Loucy (cell line): Measurements from ENCODE around the gene SETBP1.

Experiments used
- H2AFZ ChIP-seq: fragments of 200-600 bp; sonication (generic); 2 replicates; pipeline ENCODE4 v1.6.0; 2016; ENCODE audit warnings: antibody characterized with exemption, mild to moderate bottlenecking, low read length, moderate library complexity
- H3F3A ChIP-seq: fragments of 200-600 bp; 2 replicates; pipeline ENCODE4 v1.6.0; 2016; ENCODE audit warnings: antibody characterized with exemption, low read depth, mild to moderate bottlenecking
- H3K27me3 ChIP-seq: fragments of 200-600 bp; sonication (generic); 2 replicates; pipeline ENCODE4 v1.6.1; 2014; ENCODE audit warnings: low read length, mild to moderate bottlenecking; ENCODE audit not compliant: insufficient read depth, poor library complexity, severe bottlenecking
- H3K36me3 ChIP-seq: fragments of 200-600 bp; sonication (generic); 2 replicates; pipeline ENCODE4 v1.6.1; 2016; ENCODE audit warnings: low read length; ENCODE audit not compliant: insufficient read depth
- H3K4me1 ChIP-seq: fragments of 200-600 bp; sonication (generic); 2 replicates; pipeline ENCODE4 v1.5.1; 2014; ENCODE audit warnings: low read length, mild to moderate bottlenecking; ENCODE audit not compliant: insufficient read depth, poor library complexity, severe bottlenecking
- H3K4me2 ChIP-seq: fragments of 200-600 bp; sonication (generic); 2 replicates; pipeline ENCODE4 v1.6.0; 2014; ENCODE audit warnings: antibody characterized with exemption, low read length, low read depth, mild to moderate bottlenecking; ENCODE audit not compliant: poor library complexity, severe bottlenecking
- H3K4me3 ChIP-seq: fragments of 200-600 bp; sonication (generic); 2 replicates; pipeline ENCODE4 v1.5.1; 2014; ENCODE audit warnings: low read length, mild to moderate bottlenecking, mixed read lengths; ENCODE audit not compliant: poor library complexity, severe bottlenecking
- H3K79me2 ChIP-seq: fragments of 200-600 bp; sonication (generic); 2 replicates; pipeline ENCODE4 v1.6.1; 2014; ENCODE audit warnings: low read length; ENCODE audit not compliant: insufficient read depth
- H3K9ac ChIP-seq: fragments of 200-600 bp; sonication (generic); 2 replicates; pipeline ENCODE4 v1.6.0; 2014; ENCODE audit warnings: mild to moderate bottlenecking, low read depth, low read length, moderate library complexity; ENCODE audit not compliant: poor library complexity, severe bottlenecking
- H3K9me2 ChIP-seq: fragments of 200-600 bp; sonication (generic); replicated peaks from 2 replicates; pipeline ENCODE4 v1.6.1; 2016; ENCODE audit warnings: low read depth, low read length, mixed read lengths
- H3K9me3 ChIP-seq: fragments of 200-600 bp; sonication (generic); 2 replicates; pipeline ENCODE4 v1.6.1; 2014; ENCODE audit warnings: mild to moderate bottlenecking, antibody characterized with exemption, low read length, low read depth; ENCODE audit not compliant: insufficient read depth
- H4K20me1 ChIP-seq: fragments of 200-600 bp; sonication (generic); 2 replicates; pipeline ENCODE4 v1.6.0; 2014; ENCODE audit warnings: antibody characterized with exemption, low read length, mild to moderate bottlenecking; ENCODE audit not compliant: insufficient read depth, poor library complexity, severe bottlenecking
- CTCF ChIP-seq: fragments of 200-600 bp; sonication (generic); conservative IDR thresholded peaks from 2 replicates; pipeline ENCODE4 v1.5.1; 2014; ENCODE audit warnings: mild to moderate bottlenecking, antibody characterized with exemption, low read length
- EZH2phosphoT487 ChIP-seq: fragments of 200-600 bp; IDR thresholded peaks from 2 replicates; pipeline ENCODE4 v1.6.1; 2018; ENCODE audit warnings: antibody characterized with exemption, mild to moderate bottlenecking, moderate library complexity, borderline replicate concordance

Gene SETBP1

DNA sequence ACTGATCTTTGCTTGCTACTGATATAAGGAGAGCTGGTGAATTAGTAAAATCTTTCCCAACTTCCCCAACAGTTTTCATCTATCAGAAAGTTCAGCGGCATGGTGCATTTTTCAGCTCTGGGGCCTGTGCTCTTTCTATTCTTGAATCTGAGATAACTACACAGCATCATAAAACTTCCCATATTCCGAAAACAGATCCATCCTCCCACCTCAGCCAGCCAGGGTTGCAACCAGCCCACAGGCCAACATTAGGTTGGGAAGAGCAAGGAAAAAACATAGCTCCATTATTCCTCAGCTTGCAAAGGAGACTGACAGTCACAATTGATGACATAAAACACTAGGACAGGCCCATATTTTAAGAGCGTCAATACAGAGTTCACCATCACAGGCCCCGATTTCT, 297.2 kb downstream of the SETBP1 start:
- Histone ChIP-seq H3K9me2 (no peaks in the 10 kb centered on the region), H3K9me3 (no peaks in the 10 kb centered on the region), H2AFZ (no peak overlapping the region), H4K20me1 (no peaks in the 10 kb centered on the region), H3K36me3 (no peaks in the 10 kb centered on the region), H3K4me3 (no peak overlapping the region), H3K79me2 (peaks cover 7% of the 10 kb centered on the region; the same call in 1 of the 2 replicates), H3K4me1 (peaks cover 14% of the 10 kb centered on the region), H3F3A (no peaks in the 10 kb centered on the region), H3K27me3 (no peaks in the 10 kb centered on the region), H3K9ac (no peak overlapping the region), H3K4me2 (no peak overlapping the region)
- TF ChIP-seq CTCF, result no peak
- TF ChIP-seq EZH2phosphoT487, result no peak

GRCh38 chr18:44979748-44980147, 299.1 kb downstream of the SETBP1 start:
- Histone ChIP-seq H3K4me1 (peaks cover 14% of the 10 kb centered on the region), H3K4me2 (no peak overlapping the region), H3K79me2 (no peaks in the 10 kb centered on the region)

DNA sequence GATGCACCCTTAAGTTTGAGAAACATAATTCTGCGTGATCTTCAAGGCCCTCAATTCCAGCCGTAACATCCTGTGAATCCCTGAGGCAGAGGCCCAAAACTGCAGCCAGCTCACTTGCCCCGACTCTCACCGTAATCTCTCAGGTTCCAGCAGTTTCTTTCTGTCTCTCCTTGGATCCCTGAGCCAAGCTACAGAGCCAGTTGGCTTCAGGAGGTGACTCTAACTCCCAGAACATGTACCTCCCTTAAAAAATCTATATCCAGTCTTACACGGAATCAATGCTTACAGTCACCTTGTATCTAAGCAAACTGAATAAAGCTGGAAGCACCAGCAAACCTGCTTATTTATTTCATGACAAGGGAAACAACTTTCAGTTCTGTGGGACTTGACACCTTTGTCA, 300.4 kb downstream of the SETBP1 start:
- H3K36me3 ChIP-seq, result no peaks in the 10 kb centered on the region
- H3K79me2 ChIP-seq, result no peaks in the 10 kb centered on the region
- no peak overlapping the region for H3K4me2 ChIP-seq
- H4K20me1 ChIP-seq, result no peaks in the 10 kb centered on the region
- no peak overlapping the region for H3K9ac ChIP-seq
- H2AFZ ChIP-seq, result no peak overlapping the region
- H3F3A ChIP-seq, result no peaks in the 10 kb centered on the region
- H3K27me3 ChIP-seq, result no peaks in the 10 kb centered on the region
- H3K9me3 ChIP-seq, result no peaks in the 10 kb centered on the region
- no peaks in the 10 kb centered on the region for H3K9me2 ChIP-seq
- TF ChIP-seq CTCF, result no peak
- TF ChIP-seq EZH2phosphoT487, result no peak
- peaks cover 7% of the 10 kb centered on the region for H3K4me1 ChIP-seq
- H3K4me3 ChIP-seq, result no peak overlapping the region

More at GRCh38 chr18:44979748-44980147, 299.1 kb downstream of the SETBP1 start:
- no peaks in the 10 kb centered on the region for H3K9me2 ChIP-seq
- TF ChIP-seq CTCF (no peak), EZH2phosphoT487 (no peak)
- H3F3A ChIP-seq, result no peaks in the 10 kb centered on the region
- H3K9ac ChIP-seq, result no peak overlapping the region
- H2AFZ ChIP-seq, result no peak overlapping the region
- no peak overlapping the region for H3K4me3 ChIP-seq
- H3K27me3 ChIP-seq, result no peaks in the 10 kb centered on the region
- no peaks in the 10 kb centered on the region for H4K20me1 ChIP-seq
- no peaks in the 10 kb centered on the region for H3K36me3 ChIP-seq
- no peaks in the 10 kb centered on the region for H3K9me3 ChIP-seq
